Colonic mucosa (tissue), 4 donors: ENCODE results near the gene TMEM132C. TPM values are rescaled to one million over a fixed set of nuclear protein-coding genes. Genes with fewer than 3 reads are reported as not detected.

Experiments
- DNase-seq: peaks from one replicate; pipeline ENCODE4 v3.0.0-alpha.2; 2020
- H3K27ac ChIP-seq: fragments of 200-600 bp; one replicate; pipeline ENCODE4 v1.8.0; 2021
- H3K27me3 ChIP-seq: fragments of 200-600 bp; one replicate; pipeline ENCODE4 v1.8.0; 2021
- H3K36me3 ChIP-seq: fragments of 200-600 bp; one replicate; pipeline ENCODE4 v1.8.0; 2021
- H3K4me1 ChIP-seq: fragments of 200-600 bp; one replicate; pipeline ENCODE4 v1.8.0; 2021; ENCODE audit warnings: mild to moderate bottlenecking
- H3K4me3 ChIP-seq: fragments of 200-600 bp; one replicate; pipeline ENCODE4 v1.8.0; 2021
- H3K9ac ChIP-seq, 2 donors: one replicate each; pipeline ENCODE4 v1.7.0; 2013; ENCODE audit warnings: control low read depth in 2 of 2, low read depth in 2 of 2, low read length in 2 of 2
- H3K9me3 ChIP-seq: fragments of 200-600 bp; one replicate; pipeline ENCODE4 v1.8.0; 2021
- CTCF ChIP-seq: fragments of 200-600 bp; IDR thresholded peaks from one replicate; pipeline ENCODE4 v1.8.0; 2022; ENCODE audit warnings: antibody characterized with exemption, mild to moderate bottlenecking
- intact Hi-C: fragments of 100-400 bp; cut with DNase I; formaldehyde crosslinking; loops from one replicate; pipeline ENCODE4 v1.14.1; 2022
- total RNA-seq, 2 donors: library from RNA; stranded (reverse); fragmentation: NEBNext Ultra II Directional in 1 of 2; extraction: Animal tissue kit (Norgen Biotek cat#: 25700) in 1 of 2; gene quantifications; one replicate each; pipeline ENCODE4 v1.2.1, GENCODE V29; 2021
- donor health status: healthy.
- donor health status: DM: no; HTN: no; CAD: no.
- donor health status: DM: no; HTN: no; CAD: no.

TMEM132C gene
- total RNA-seq, 2 donors from 2014 or later: 0.25 to 0.42 TPM

DNA sequence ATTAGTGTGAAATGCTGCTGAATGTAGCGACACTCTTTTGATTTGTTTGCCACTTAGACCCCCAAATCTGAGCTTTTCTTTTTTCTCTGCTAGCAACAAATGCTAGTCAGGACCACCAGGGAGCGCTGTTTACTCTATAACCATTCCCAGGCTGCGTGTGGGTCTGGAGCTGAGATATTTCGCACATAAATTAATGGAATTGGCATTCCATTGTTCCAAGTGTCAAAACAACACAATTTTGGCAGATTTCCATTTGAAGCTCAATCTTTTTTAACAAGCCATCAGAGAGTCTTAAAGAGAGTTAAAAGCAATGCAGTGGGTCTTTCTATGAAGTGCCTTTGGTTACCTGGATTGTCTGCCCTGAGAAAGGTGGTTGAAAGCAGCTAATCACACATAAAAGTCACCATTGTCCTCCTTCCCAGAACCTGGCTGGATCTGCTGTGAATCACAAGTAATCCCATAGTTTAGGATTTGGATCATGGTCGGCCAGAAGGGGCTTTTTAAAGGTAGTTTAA is 7.4 kb upstream of the TMEM132C start:
- no peak overlapping the region for H3K27ac ChIP-seq
- no peak for DNase-seq
- no peak for TF ChIP-seq CTCF
- no peak overlapping the region for H3K4me3 ChIP-seq
- no peaks in the 10 kb centered on the region for H3K4me1 ChIP-seq
- no peaks in the 10 kb centered on the region for H3K36me3 ChIP-seq
- no peaks in the 10 kb centered on the region for H3K27me3 ChIP-seq
- no peak overlapping the region for H3K9ac ChIP-seq
- intact Hi-C loops: loop anchor here (10.0 kb wide), 1 partner anchor 1755 kb away; no protein-coding TSS in a partner anchor
- H3K9me3 ChIP-seq: no peaks in the 10 kb centered on the region

- no peak for DNase-seq
- Histone ChIP-seq H3K27me3 (peaks cover 10% of the 10 kb centered on the region), H3K4me3 (no peak overlapping the region), H3K36me3 (no peaks in the 10 kb centered on the region), H3K4me1 (no peaks in the 10 kb centered on the region), H3K9me3 (no peaks in the 10 kb centered on the region), H3K9ac (no peak overlapping the region), H3K27ac (no peak overlapping the region)
- no peak for TF ChIP-seq CTCF
- intact Hi-C loops: loop anchor here (10.0 kb wide), 1 partner anchor 1753 kb away; no protein-coding TSS in a partner anchor
Measured at GRCh38 chr12:128261757-128262156, 5.2 kb upstream of the TMEM132C start.

GRCh38 chr12:128265566-128265965 is 1.4 kb upstream of the TMEM132C start:
- Histone ChIP-seq H3K9ac (no peak overlapping the region), H3K4me3 (no peak overlapping the region), H3K27me3 (peaks cover 23% of the 10 kb centered on the region), H3K4me1 (no peaks in the 10 kb centered on the region), H3K36me3 (no peaks in the 10 kb centered on the region), H3K27ac (no peak overlapping the region), H3K9me3 (no peaks in the 10 kb centered on the region)
- no peak for TF ChIP-seq CTCF
- intact Hi-C loops: loop anchor here (10.0 kb wide), 1 partner anchor 1749 kb away; no protein-coding TSS in a partner anchor
- DNase-seq: no peak

- Histone ChIP-seq H3K9ac (no peak overlapping the region), H3K27me3 (peaks cover 23% of the 10 kb centered on the region), H3K4me3 (no peak overlapping the region), H3K27ac (no peak overlapping the region), H3K4me1 (no peaks in the 10 kb centered on the region), H3K9me3 (no peaks in the 10 kb centered on the region), H3K36me3 (no peaks in the 10 kb centered on the region)
- intact Hi-C loops: loop anchor here (10.0 kb wide), 1 partner anchor 1749 kb away; no protein-coding TSS in a partner anchor
- no peak for DNase-seq
- TF ChIP-seq CTCF: no peak
Measured at GRCh38 chr12:128266086-128266485, 884 bp upstream of the TMEM132C start.

- Histone ChIP-seq H3K9ac (no peak overlapping the region), H3K4me3 (no peak overlapping the region), H3K4me1 (no peaks in the 10 kb centered on the region), H3K27me3 (peaks cover 23% of the 10 kb centered on the region), H3K9me3 (no peaks in the 10 kb centered on the region), H3K27ac (no peak overlapping the region), H3K36me3 (no peaks in the 10 kb centered on the region)
- no peak for TF ChIP-seq CTCF
- no peak for DNase-seq
- intact Hi-C loops: loop anchor here (10.0 kb wide), 1 partner anchor 1748 kb away; no protein-coding TSS in a partner anchor
Measured at GRCh38 chr12:128266541-128267130, 334 bp upstream of the TMEM132C start.
